SH-SY5Y (cell line): ENCODE results near the gene TFAP2D.

Experiments used
- GATA2 ChIP-seq: IDR thresholded peaks from 2 replicates; pipeline ENCODE4 v1.6.1; 2011; ENCODE audit warnings: mild to moderate bottlenecking, low read depth, low read length
- GATA3 ChIP-seq: IDR thresholded peaks from 2 replicates; pipeline ENCODE4 v1.6.1; 2011; ENCODE audit warnings: low read depth, mild to moderate bottlenecking, low read length, moderate library complexity

DNA sequence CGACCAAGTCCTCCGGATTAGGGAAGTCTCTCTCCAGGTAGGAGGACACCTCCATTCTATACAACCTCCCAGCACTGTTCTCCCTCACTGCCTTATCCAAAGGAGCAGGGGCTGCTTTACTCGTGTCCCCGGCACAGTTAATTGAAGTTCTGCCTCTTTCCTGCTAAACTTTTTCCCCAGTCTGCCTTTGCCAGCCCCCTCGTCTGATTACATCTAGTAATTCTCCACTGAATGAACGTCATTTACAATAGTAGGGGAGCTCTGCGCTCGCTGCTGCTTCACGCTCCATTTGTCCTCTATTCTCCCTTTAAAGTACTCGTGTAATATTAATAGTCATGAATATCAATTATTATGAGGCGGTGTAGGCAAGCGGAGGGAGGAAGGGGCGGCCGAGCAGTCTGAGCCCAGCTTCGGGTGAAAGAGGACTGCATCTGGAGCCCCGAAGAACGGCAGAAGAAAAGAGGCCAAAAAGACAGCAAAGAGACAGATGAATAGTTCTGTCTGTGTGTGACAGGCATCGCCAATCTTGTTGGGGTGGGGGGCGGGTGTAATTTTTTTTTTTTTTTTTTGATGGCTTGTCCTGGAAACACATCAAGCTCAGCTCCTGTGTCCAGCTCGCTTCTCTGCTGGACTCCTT, 108.2 kb downstream of the TFAP2D start:
- TF ChIP-seq GATA2 (peak; percentile 63), GATA3 (no peak)
